ENCODE data around the gene KIF7. TPM values are rescaled to one million over a fixed set of nuclear protein-coding genes. Genes with fewer than 3 reads are reported as not detected.
A peak's percentile ranks its signal among the peaks of the same experiment; 100 is the strongest.

Gene KIF7
- total and polyA plus RNA-seq, 2 experiments from 2014 or later = 4.6 to 20.1 TPM

GRCh38 chr15:89677381-89677780 is 22.1 kb upstream of the KIF7 start:
- DNase-seq (ENCODE audit: low spot score) (no peak), ATAC-seq (no peak)
- no peaks in the 10 kb centered on the region for H3K36me3 Mint-ChIP-seq (ENCODE audit: low read depth)
- Histone ChIP-seq H3K27me3 (ENCODE audit: insufficient read depth) (no peaks in the 10 kb centered on the region), H3K4me3 (no peak overlapping the region), H3F3A (replicated peaks; ENCODE audit: low read depth) (no peaks in the 10 kb centered on the region), H4K20me1 (replicated peaks; ENCODE audit: insufficient read depth) (no peaks in the 10 kb centered on the region), H3K27ac (ENCODE audit: low read depth) (no peak overlapping the region), H2AFZ (no peak overlapping the region), H3K4me1 (ENCODE audit: insufficient read depth) (no peaks in the 10 kb centered on the region), H3K9me2 (ENCODE audit: insufficient read depth) (no peaks in the 10 kb centered on the region), H3K4me2 (no peak overlapping the region), H3K79me2 (replicated peaks; ENCODE audit: insufficient read depth) (no peaks in the 10 kb centered on the region), H3K36me3 (ENCODE audit: insufficient read depth) (no peaks in the 10 kb centered on the region)
- no peak overlapping the region; the same call in 2 of the 3 replicates for H3K4me3 Mint-ChIP-seq
- H3K9me3 Mint-ChIP-seq = no peaks in the 10 kb centered on the region
- H3K4me1 Mint-ChIP-seq = peaks cover 10% of the 10 kb centered on the region; the same call in 2 of the 3 replicates
- peaks cover 14% of the 10 kb centered on the region for H3K27me3 Mint-ChIP-seq (ENCODE audit: insufficient read depth, low read depth, poor library complexity)
- TF ChIP-seq, protein P1, sequence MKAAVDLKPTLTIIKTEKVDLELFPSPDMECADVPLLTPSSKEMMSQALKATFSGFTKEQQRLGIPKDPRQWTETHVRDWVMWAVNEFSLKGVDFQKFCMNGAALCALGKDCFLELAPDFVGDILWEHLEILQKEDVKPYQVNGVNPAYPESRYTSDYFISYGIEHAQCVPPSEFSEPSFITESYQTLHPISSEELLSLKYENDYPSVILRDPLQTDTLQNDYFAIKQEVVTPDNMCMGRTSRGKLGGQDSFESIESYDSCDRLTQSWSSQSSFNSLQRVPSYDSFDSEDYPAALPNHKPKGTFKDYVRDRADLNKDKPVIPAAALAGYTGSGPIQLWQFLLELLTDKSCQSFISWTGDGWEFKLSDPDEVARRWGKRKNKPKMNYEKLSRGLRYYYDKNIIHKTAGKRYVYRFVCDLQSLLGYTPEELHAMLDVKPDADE (IDR thresholded peaks at IDR 0.05) = no peak
- H3K27ac Mint-ChIP-seq = no peak overlapping the region

- H3K36me3 ChIP-seq (ENCODE audit: insufficient read depth) = no peaks in the 10 kb centered on the region
- no peaks in the 10 kb centered on the region for H3K79me2 ChIP-seq (replicated peaks; ENCODE audit: insufficient read depth)
- no peak for ATAC-seq
- Mint-ChIP-seq H3K27me3 (ENCODE audit: insufficient read depth, low read depth, poor library complexity) (peaks cover 16% of the 10 kb centered on the region), H3K4me3 (no peak overlapping the region), H3K36me3 (ENCODE audit: low read depth) (no peaks in the 10 kb centered on the region), H3K4me1 (peaks cover 10% of the 10 kb centered on the region; the same call in 2 of the 3 replicates), H3K9me3 (no peaks in the 10 kb centered on the region), H3K27ac (no peak overlapping the region)
- H3K4me3 ChIP-seq = no peak overlapping the region
- no peak for DNase-seq (ENCODE audit: low spot score)
- TF ChIP-seq NANOG (IDR thresholded peaks at IDR 0.05; ENCODE audit: borderline replicate concordance) (no peak), ZNF331 (CRISPR knock-in tag; IDR thresholded peaks at IDR 0.05; ENCODE audit: low read depth) (no peak), STAT1 (IDR thresholded peaks at IDR 0.05; ENCODE audit: unreplicated experiment) (no peak)
- TF ChIP-seq, protein P1 (IDR thresholded peaks at IDR 0.05) = no peak
- TF ChIP-seq, protein P2, sequence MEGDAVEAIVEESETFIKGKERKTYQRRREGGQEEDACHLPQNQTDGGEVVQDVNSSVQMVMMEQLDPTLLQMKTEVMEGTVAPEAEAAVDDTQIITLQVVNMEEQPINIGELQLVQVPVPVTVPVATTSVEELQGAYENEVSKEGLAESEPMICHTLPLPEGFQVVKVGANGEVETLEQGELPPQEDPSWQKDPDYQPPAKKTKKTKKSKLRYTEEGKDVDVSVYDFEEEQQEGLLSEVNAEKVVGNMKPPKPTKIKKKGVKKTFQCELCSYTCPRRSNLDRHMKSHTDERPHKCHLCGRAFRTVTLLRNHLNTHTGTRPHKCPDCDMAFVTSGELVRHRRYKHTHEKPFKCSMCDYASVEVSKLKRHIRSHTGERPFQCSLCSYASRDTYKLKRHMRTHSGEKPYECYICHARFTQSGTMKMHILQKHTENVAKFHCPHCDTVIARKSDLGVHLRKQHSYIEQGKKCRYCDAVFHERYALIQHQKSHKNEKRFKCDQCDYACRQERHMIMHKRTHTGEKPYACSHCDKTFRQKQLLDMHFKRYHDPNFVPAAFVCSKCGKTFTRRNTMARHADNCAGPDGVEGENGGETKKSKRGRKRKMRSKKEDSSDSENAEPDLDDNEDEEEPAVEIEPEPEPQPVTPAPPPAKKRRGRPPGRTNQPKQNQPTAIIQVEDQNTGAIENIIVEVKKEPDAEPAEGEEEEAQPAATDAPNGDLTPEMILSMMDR (conservative IDR thresholded peaks at IDR 0.05; ENCODE audit: low read depth in 2 of 2) = no peak
- H3K27ac ChIP-seq (ENCODE audit: low read depth) = no peak overlapping the region
- no peak overlapping the region for H2AFZ ChIP-seq
- H4K20me1 ChIP-seq (replicated peaks; ENCODE audit: insufficient read depth) = no peaks in the 10 kb centered on the region
- H3K27me3 ChIP-seq (ENCODE audit: insufficient read depth) = no peaks in the 10 kb centered on the region
- no peaks in the 10 kb centered on the region for H3K9me2 ChIP-seq (ENCODE audit: insufficient read depth)
- no peaks in the 10 kb centered on the region for H3K4me1 ChIP-seq (ENCODE audit: insufficient read depth)
- no peak overlapping the region for H3K4me2 ChIP-seq
- no peaks in the 10 kb centered on the region for H3F3A ChIP-seq (replicated peaks; ENCODE audit: low read depth)
Measured at GRCh38 chr15:89675606-89676005, 20.3 kb upstream of the KIF7 start.

- H3K9me2 ChIP-seq (ENCODE audit: insufficient read depth) = no peaks in the 10 kb centered on the region
- Mint-ChIP-seq H3K27ac (no peak overlapping the region), H3K9me3 (no peaks in the 10 kb centered on the region), H3K4me3 (no peak overlapping the region), H3K4me1 (peaks cover 10% of the 10 kb centered on the region; the same call in 2 of the 3 replicates), H3K36me3 (ENCODE audit: low read depth) (no peaks in the 10 kb centered on the region), H3K27me3 (ENCODE audit: insufficient read depth, low read depth, poor library complexity) (peaks cover 14% of the 10 kb centered on the region)
- H3K4me2 ChIP-seq = no peak overlapping the region
- no peaks in the 10 kb centered on the region for H3K27me3 ChIP-seq (ENCODE audit: insufficient read depth)
- TF ChIP-seq EZH2 (IDR thresholded peaks at IDR 0.05; ENCODE audit: low read depth, unreplicated experiment) = no peak
- TF ChIP-seq, protein P2 (conservative IDR thresholded peaks at IDR 0.05; ENCODE audit: low read depth in 2 of 2) = 0 out of 4 replicates have a peak, but pooled peaks of 1 of the 2 experiments have one; percentile 6
- DNase-seq (ENCODE audit: low spot score) (no peak), ATAC-seq (no peak)
- no peaks in the 10 kb centered on the region for H4K20me1 ChIP-seq (replicated peaks; ENCODE audit: insufficient read depth)
- no peaks in the 10 kb centered on the region for H3F3A ChIP-seq (replicated peaks; ENCODE audit: low read depth)
- H3K27ac ChIP-seq (ENCODE audit: low read depth) = no peak overlapping the region
- H3K79me2 ChIP-seq (replicated peaks; ENCODE audit: insufficient read depth) = no peaks in the 10 kb centered on the region
- no peak overlapping the region for H3K4me3 ChIP-seq
- H3K36me3 ChIP-seq (ENCODE audit: insufficient read depth) = no peaks in the 10 kb centered on the region
- H2AFZ ChIP-seq = no peak overlapping the region
- no peaks in the 10 kb centered on the region for H3K4me1 ChIP-seq (ENCODE audit: insufficient read depth)
Measured at GRCh38 chr15:89674526-89674925, 19.3 kb upstream of the KIF7 start.

All from GM23338 (cell line).